Mesenteric fat pad (tissue), 1 donor: Measurements from ENCODE around the gene NFKB2. TPM values are rescaled to one million over a fixed set of nuclear protein-coding genes. Genes with fewer than 3 reads are reported as not detected.

Source experiments
- DNase-seq: peaks from one replicate; pipeline ENCODE4 v3.0.0-alpha.2; 2020; ENCODE audit warnings: low spot score
- total RNA-seq: library from RNA; stranded (reverse); fragmentation: NEBNext Ultra II Directional; extraction: Animal tissue kit (Norgen Biotek cat#: 25700); gene quantifications from one replicate; pipeline ENCODE4 v1.2.1, GENCODE V29; 2021
- donor health status: DM: yes; HTN: yes; CAD: no.

The NFKB2 gene
- total RNA-seq, 1 donor from 2014 or later, result 43.0 TPM

DNA sequence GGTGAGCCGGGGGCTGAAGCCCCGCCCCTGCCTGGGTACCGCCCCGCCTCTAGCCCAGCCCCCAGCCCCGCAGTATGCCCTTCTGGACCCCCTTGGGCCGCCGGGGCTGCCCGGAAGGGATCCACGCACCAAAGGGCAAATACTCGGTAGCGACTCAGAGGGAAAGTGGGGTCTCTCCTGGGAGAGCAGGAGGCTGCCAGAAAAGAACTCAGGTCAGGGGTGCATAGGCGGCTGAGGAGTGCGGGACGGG, 25.9 kb downstream of the NFKB2 start:
- DNase-seq, result no peak

DNA sequence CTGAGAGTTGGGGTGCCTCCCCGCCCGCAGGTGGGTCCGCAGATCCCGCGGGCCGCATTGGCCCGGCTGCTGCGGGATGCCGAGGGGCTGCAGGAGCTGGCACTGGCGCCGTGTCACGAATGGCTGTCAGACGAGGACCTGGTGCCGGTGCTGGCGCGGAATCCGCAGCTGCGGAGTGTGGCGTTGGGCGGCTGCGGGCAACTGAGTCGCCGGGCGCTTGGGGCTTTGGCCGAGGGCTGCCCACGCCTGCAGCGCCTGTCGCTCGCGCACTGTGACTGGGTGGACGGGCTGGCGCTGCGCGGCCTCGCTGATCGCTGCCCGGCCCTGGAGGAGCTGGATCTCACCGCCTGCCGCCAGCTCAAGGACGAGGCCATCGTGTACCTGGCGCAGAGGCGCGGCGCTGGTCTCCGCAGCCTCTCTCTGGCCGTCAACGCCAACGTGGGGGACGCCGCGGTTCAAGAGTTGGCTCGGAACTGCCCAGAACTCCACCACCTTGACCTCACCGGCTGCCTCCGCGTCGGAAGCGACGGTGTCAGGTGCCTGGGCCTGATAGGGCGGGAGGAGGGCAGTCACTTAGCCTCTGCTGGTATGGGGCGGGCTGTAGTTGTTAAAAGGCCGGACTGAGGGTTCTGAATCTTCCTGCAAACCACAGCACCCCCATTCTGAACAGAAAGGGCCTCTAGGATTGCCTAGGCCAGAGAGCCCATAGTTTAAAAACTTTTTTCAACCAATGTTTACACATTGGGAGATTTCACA, 26.4 kb downstream of the NFKB2 start:
- DNase-seq, result no peak

DNA sequence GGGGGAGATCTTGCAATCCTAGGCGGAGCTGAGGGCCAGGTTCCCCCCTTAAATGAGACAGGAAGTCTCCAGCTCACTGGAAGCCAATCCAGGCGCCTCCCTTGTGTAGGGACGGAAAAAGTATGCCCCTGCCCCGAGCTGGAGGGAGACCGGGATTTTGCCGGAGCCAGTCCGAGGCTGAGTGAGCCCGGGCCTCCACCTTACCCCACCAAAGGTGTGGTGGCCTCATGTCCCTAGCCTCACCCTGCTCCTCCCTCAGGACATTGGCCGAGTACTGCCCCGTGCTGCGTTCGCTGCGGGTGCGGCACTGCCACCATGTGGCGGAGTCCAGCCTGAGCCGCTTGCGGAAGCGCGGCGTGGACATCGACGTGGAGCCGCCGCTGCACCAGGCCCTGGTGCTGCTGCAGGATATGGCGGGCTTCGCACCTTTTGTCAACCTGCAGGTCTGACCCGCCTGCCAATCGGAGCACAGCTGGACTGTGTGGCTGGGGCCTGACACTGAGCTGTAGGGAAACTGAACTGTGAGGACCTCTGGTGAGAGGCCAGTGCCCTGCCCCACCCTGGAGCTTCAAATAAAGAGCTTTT, 27.1 kb downstream of the NFKB2 start:
- peak; percentile 95 for DNase-seq

DNA sequence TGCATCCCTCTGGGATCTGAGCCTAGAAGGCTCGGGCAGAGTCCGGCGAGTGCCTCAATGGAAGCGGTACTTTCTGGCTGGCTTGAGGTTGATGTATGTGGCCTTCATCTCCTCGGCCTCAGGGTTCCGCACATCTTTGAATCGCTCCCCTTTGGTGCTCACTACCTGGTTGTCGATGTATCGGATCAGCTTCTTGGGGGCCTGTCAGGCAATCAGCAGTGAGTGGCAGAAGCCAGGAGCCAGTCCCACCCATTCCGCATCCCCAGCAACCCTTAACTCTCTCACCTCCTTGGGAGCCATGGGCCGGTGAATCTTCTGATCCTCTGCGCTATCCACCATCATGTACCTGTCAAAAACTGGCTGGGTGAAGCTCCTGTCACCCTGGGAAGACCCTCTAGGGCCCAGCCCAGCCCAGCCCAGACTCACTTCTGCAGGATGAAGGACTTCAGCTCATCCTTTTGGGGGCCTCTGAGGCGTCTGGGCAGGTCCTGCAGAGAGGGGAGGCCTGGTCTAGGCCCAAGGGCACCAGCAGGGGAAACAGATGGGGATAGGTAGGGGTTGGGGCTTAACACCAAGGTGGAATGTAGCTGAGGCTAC, 28.0 kb downstream of the NFKB2 start:
- DNase-seq, result no peak

DNA sequence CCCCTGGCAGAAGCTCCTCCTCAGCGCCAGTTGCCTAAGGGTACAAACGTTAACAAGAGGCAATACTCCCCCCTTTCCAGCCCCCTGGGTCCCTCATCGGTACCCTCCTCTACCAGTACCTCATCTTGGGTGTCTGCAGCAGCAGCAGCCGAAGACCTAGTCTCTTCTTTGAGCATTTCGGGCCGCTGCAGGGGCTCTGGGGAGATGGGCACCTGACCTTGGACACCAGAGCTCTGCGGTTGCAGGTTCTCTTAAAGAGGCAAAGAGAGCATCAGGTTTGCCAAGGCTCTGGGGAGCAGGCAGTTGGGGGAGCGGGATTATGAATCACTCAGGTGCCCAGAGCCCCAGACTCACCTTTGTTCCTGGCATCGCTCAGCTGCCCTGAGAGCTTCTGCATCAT, 28.6 kb downstream of the NFKB2 start:
- no peak for DNase-seq

DNA sequence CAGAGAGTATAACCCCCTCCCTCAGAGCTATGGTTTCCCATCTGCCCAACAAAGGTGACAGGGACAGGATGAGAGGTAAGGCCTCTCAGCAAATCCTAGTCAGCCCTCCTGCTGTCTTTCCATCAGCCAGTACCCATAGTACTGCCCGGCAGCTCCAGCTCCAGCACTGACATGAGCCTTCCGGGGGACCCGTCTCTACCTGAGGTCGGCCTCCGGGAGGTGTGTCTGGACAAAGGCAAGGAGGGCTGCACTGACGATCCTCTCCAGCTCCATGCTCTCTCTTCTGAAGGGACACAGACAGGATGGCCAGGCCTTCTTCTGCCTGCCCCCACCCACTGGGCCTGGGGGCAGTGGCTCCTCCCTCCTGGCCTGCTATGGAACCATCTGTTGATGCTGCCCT, 29.4 kb downstream of the NFKB2 start:
- DNase-seq, result no peak

DNA sequence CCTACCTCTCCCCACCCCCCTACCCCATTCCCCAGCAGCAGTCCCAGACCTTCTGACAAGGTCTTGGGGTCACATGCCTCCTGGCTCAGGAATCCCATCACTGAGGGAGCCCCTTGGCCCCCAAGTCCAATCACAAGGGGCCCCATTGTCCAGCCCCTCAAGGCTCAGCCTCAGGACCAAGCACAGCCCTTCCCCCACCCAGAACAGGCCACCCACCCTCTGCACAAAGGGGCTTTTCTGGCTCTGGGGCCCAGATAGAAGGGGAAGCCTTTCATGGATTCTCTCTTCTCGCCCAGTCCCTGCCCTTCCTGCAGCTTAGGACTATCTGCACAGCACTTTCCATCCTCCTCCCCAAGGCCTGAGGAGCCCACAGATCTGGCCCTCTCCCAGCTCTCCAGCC, 29.9 kb downstream of the NFKB2 start:
- no peak for DNase-seq

DNA sequence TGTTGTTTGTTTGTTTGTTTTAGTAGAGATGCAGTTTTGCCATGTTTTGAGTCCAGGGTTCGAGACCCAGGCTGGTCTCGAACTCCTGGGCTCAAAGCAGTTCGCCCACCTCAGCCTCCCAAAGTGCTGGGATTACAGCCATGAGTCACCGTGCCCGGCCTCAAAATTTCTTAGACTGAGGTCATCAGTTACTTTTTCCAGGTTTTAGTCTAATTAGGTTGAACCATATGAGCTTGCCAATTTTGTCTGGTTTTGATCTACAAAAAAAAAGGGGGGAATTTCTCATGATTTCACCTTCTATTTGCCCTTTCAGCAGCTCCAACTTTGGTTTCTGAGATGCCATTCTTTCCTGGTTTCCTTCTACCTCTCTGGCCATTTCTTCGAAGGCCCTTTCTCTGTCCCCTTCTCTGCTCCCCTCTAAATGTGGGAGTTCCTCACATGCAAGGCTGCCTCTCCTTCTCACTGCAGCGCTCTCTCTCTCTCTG, 31.3 kb downstream of the NFKB2 start:
- no peak for DNase-seq

DNA sequence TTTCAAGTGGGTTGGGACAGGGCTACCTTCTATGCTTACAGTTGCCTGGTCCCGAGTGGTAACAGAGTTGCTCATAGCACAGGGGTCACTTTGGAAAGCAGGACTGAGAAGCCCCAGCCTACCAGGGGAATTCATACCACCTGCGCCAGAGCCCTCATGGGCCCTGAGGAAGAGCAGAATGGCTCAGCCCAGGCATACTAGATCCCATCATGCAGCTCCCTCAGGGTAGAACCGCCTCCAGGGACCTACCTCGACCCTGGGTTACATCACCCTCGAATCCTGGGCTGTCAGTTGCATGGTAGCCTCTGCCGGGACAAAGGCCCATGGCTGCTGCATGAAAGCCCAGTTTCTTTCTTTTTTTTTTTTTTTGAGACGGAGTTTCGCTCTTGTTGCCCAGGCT, 34.0 kb downstream of the NFKB2 start:
- DNase-seq, result no peak

DNA sequence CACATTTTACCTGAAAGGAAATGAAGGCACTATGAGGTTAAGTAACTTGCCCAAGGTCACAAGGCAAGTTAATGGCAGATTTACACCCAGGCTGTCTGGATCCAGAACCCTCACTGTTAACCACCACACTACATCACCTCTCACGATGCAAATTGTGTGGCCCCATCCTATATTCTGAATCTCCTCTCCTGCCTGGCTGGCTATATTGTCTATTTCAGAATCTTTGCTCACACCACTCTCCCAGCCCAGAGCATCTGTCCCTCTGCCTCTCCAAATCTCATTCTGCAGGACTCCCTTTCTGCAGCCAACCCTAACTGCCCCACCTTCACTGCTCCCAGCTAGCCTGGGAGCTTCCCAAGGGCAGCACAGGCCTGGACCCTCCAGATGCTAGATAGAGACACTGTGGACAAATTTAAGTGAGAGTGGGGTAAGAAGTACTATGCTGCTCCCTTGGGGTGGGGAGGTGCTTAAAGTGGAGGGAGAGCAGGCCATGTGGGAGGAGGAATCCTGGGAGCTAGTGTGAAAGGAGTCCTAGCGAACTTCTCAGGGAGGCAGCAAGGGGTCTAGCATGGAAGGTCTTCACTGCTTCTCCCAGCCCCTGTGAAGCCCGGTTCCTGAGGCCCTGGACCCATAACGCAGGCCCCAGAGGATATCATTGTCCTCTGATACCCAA, 36.1 kb downstream of the NFKB2 start:
- no peak for DNase-seq

DNA sequence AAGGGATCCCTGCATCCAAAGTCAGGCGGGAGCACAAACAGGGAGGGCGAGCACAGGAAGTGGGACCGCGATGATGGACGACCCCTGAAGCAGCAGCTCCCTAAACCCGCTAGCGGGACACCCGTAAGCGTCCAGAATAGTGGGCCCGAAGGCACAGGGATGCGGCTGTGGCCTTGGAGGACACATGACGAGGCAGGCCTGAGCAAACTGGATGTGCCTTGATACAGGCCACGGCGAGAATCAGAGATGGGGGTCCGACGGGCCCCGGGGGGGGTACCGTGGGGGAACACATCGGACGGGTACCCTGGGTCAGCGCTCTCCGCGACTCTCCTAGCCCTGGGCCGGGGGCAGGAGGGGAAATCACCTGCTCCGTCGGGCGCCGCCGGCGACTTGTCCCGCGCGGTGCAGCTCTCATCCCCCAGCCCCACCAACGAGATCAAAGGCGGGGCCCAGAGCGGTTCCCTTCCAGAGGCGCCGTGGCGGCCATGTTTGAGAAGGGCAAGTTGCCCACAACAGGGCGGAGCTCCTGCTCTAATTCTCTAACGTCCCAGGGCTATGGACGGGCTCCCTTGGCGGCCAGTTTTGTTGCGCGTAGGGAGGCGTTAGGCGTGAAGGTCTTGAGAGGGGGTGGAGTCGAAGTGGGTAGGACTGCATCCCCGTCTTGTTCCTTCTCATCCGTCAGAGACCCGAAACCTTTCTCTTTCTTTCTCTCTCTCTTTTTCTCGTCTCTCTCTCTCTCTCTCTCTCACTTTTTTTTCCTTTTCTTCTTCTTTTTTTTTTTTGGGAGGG, 36.9 kb downstream of the NFKB2 start, which contains the start of gene CUEDC2:
CUEDC2 (minus strand) TSS at position 413 of the 789 bp plus-strand sequence. CDS start 7,386 bp downstream, outside the sequence.
- DNase-seq, result peak; percentile 98

DNA sequence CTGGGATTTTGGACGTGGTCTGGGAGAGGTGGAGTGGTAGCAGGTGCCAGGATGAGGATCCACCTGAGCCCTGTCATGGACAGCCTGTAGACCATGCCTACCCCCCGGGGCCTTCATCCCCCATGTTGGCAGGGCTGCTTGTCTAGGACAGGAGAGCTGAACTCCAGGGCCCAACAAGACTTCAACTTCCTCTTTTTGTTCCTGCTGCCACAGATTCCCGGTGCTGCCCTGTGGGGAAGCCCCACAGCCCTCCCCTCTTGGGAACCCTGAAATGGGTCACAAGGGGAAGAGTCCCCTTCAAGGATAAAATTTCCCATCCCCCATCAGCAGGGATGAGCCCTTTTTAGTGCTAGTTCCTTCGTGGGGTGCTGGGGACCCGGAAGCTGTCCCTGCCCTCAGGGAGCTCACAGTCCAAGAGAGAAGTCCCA, 38.1 kb downstream of the NFKB2 start:
- no peak for DNase-seq

DNA sequence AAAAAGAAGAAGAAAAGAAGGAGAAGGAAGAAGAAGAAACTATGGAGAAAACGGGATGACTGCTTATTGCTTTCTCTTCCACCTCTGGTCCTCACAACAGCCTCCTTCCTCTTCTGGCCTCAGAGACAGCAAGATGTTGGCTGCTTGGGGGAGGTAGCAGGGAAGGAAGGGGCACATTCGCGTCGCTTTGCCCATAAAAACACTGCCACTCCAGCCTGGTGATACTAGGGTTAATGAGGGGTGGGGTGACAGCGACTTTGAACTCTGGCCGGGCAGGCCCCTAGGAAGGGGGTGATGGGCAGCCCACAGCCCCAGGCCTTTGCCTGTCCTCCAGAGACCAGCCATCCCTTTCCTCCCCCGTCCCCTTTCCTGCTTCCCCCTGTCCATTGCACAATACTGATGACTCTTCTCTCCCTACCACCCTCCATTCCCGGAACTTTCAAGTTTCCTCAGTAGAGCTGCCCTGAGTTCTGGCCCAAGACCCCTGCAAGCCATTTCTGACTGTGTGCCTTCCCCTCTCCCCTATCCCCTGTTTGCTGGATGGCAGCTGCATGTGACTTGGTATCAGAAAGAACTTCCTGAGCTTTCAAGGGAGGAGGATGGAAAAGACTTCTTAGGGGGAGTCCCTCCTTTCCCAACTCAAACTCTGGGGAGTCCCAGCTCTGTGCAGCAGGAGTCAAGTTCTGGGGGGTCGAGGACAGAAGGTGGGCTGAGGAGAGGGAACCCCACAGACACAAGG, 39.1 kb downstream of the NFKB2 start:
- no peak for DNase-seq

DNA sequence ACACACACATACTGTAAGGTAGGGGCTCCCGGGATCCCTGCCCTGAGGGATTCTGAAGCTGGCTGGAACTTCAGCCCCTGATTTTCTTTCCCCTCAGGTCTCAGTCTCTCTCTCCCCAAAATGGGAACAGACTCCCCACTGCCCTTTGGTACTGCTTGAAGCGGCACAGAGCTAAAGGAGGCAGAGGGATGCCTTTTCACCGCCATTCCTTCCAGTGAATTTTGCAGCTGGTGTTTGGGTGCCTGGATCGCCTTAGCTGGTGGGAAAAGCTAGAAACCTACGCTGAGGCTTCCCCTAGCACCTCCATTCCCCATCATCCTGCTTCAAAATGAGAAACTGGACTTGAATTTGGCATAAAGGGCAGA, 39.6 kb downstream of the NFKB2 start:
- no peak for DNase-seq

DNA sequence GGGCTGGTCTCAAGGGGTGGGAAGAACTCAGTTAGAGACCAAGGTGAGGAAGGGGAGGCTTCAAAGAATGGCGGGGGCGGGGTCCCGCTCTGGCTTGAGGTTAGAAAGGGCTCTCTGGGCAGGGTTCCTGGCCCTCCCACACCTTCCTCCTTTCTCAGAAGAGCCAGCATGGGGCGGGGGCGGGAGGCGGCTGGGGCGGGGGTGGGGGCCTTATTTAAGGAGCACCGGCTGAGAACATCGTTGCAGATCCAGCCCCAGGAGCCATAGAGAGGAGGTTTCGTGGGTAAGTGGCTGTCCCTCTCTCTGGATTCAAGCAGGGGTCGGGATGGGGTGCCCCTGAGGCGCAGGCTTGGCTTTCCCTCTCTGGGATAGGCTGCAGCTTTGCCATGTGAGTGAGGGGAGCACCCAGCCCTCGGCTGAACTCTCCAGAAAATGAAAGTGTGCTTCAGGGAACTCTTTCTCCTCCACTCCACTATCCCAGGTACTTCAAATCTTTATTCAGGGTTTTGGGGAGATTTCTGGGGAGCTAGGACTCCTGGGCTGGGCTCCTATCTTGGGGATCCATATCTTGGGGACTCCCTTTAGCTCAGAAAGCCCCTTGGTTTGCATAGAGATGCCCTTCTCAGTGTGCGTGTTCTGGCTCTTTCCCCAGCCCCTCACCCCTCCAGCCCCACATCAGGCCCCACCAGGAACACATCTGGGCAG, 40.2 kb downstream of the NFKB2 start:
- no peak for DNase-seq

DNA sequence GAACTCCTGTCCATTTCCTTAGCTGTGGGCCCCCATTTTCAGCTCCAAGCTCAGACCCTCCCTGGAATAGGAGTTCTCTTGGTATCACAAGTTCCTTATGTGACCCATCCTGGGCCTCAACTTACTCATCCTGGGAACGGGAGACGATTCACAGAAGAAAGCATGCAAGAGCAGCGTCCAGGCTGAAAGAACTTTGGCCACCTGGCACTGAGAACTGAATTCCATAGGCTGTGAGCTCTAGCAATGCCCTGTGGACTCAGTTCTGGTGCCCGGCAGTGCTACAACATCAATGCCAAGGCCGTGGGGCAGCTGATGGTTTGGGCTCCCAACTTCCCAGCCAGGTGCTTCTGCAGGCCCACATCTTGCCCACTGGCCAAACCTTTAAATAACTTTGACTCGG, 40.8 kb downstream of the NFKB2 start:
- DNase-seq, result no peak

DNA sequence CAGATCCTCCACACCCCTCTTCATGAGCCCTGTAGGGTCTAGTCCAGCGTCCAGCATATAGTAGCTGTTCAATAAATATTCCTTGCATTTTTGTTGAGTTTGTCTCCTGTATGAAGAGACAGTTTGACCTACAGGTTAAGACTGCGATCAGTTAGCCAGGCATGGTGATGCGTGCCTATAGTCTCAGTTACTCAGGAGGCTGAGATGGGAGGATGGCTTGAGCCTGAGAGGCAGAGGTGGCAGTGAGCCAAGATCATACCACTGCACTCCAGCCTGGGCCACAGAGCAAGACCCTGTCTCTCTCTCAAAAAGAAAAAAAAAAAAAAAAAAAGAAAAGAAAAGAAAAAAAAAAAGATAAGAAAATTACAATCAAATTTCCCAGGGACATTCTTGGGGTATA, 42.0 kb downstream of the NFKB2 start:
- DNase-seq, result no peak

DNA sequence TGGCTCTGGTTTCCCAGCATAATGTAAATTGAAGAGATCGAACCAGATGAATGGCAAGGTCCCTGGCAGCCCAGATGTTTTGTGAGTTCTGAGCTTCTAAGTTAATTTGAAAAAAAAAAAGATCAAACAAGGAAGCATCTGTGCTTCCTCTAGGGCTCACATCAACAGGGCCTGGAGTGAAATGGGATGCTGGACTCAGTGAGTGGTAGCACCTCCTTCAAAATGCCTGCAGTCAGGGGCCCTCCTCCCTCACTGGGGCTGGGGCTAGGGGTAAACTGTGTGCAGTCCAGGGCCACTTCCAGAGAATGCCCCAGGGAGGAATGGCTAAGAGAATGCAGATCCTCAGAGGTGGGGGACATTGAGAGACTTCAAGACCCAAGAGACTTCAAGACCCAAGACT, 42.9 kb downstream of the NFKB2 start:
- DNase-seq, result no peak

DNA sequence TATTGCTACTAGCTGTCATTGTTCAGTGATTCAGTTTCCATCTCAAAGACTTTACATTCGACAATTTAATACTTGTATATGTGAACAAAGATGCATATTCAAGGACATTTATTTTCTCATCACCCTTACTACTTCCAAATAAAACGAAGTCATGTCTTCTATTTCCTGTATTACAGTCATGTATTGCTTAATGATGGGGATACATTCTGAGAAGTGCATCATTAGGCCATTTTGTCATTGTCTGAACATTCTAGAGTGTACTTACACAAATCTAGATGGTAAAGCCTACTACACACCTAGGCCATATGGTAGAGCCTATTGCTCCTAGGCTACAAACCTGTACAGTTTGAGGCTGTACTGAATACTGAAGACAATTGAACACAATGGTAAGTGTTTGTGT, 49.3 kb downstream of the NFKB2 start:
- DNase-seq, result no peak
